AML-193 (cell line): ENCODE measurements around the gene CHRDL2.
"Not testable (repeated sequence)": the region's sequence is repeated elsewhere in the genome, so short reads cannot be mapped to it uniquely, and the experiment has no call there.

Experiments used
- DNase-seq, 2 experiments: peaks; one replicate each; lab custom pipeline; 2025; lab: John Stamatoyannopoulos, UW

Gene CHRDL2

DNA sequence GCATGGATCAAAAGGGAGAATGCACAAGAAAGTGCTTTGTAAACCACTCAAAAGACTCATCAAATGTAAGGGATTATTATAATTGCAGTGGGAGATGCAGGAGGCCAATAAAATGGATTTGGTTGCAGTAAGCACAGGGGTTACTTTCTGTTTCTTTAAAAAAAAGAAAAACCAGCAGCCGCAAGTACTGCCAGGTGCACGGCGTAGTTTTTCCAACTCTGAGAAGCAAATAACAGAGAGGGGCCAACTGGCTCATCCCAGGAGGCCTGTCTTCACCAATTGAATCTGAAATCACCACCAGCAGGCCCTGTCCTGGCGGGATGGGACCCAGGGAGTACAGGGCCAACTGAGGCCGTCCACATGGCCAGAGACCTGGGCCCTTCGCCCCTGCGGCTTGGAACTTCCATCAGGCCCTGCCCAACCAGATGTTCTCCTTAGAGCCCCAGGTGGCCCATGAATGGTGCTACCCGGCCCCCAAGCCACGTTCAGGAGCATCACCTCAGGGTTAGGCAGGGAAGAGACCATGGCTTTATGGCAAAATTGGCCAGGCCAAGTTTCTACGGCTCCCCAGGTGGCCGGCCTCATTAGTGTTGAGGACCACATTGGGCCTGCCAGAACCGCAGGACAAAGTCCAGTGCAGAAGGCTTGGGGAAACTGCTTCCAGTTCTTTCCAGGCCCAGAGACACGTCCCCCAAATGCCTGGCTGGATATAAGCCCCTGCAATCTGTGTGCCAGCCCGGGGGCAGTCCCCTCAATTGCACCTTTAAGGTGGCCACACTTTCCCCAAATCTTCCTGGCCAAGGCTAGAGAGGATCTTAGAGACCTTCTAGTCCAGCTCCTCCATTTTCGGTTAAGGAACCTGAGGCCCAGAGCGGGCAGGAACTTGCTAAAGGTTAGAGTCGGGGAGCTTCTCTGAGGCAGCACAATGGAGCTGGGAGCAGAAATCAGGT is 61.7 kb downstream of the CHRDL2 start:
- no peak for DNase-seq

DNA sequence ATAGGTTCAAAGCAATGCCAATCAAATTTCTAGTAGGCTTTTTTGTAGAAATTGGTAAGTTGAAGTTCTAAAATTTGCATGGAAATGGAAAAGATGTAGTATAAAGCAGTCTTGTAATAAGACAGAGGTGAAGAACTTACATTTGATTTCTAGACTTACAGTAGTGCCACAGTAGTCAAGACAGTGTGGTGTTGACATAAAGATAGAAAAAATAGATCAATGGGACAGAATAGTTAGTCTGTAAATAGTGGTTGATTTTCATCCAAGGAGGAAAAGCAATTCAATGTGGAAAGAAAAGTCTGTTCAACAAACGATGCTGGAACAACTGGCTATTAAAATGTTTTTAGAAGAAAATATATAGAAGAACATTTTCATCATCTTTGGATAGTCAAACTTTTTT is 67.9 kb downstream of the CHRDL2 start:
- DNase-seq, result no peak

- no peak for DNase-seq
These were observed 68.6 kb downstream of the CHRDL2 start for GRCh38 chr11:74662487-74663103.

GRCh38 chr11:74659124-74659523 is 72.1 kb downstream of the CHRDL2 start:
- not testable (repeated sequence) for DNase-seq

DNA sequence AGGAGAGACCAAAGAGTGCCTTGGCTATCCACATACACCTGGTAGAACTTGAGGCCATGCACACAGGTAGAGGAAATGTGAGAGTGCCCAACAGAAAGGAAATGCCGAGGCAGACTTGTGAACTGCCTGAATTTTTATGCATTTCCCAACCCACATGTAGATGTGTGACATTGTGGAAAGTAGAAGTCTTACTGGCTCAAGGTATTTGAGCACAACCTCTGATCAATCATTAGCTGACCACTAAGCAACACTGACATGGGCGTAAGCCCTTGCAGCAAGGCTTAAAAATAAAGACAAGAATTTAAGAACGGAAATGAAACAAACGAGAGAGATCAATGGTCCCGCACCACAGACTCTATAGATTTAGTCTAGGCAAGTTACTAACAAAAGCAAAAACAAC is 76.2 kb downstream of the CHRDL2 start:
- DNase-seq, result no peak

- DNase-seq, result no peak
These were observed 80.7 kb downstream of the CHRDL2 start for GRCh38 chr11:74650498-74650897.

- no peak for DNase-seq
These were observed 82.3 kb downstream of the CHRDL2 start for GRCh38 chr11:74648894-74649293.

- no peak for DNase-seq
These were observed 83.4 kb downstream of the CHRDL2 start for GRCh38 chr11:74647831-74648230.

GRCh38 chr11:74647404-74647803 is 83.8 kb downstream of the CHRDL2 start:
- no peak for DNase-seq

DNA sequence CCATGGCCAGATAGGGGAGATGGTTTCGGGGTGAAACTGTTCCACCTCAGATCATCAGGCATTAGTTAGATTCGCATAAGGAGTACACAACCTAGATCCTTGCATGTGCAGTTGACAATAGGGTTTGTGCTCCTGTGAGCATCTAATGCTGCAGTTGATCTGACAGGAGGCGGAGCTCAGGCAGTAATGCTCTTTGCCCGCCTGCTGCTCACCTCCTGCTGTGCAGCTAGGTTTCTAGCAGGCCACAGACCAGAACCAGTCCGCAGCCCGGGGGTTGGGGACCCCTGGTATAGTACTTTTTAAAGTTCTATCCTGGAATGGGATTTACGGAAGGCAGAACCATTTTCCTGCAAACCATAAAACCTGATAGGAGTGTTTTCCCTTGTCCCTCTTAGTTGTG is 84.3 kb downstream of the CHRDL2 start:
- DNase-seq, result no peak
